ENCODE results near the gene NKD1. TPM values are rescaled to one million over a fixed set of nuclear protein-coding genes. Genes with fewer than 3 reads are reported as not detected.

The NKD1 gene
- total and polyA plus RNA-seq, 2 experiments from 2014 or later, result 0.86 to 1.4 TPM

- Histone ChIP-seq H3K4me3 (no peak overlapping the region), H3K4me1 (ENCODE audit: low read depth) (no peaks in the 10 kb centered on the region), H3K9me3 (ENCODE audit: low read depth) (no peaks in the 10 kb centered on the region), H3K27me3 (no peaks in the 10 kb centered on the region), H3K36me3 (no peaks in the 10 kb centered on the region), H3K27ac (no peak overlapping the region)
- DNase-seq (ENCODE audit: low read depth in 1 of 2, low spot score in 1 of 2), result no peak
- no peak for TF ChIP-seq CTCF (IDR thresholded peaks at IDR 0.05; ENCODE audit: low read depth, low read length)
Observed at GRCh38 chr16:50651835-50652438, 103.7 kb downstream of the NKD1 start.

GRCh38 chr16:50652836-50653425 is 104.7 kb downstream of the NKD1 start:
- no peak overlapping the region for H3K27ac ChIP-seq
- no peaks in the 10 kb centered on the region for H3K27me3 ChIP-seq

GRCh38 chr16:50653633-50654519 is 105.7 kb downstream of the NKD1 start:
- H3K27me3 ChIP-seq, result no peaks in the 10 kb centered on the region
- no peak overlapping the region for H3K4me3 ChIP-seq
- no peaks in the 10 kb centered on the region for H3K36me3 ChIP-seq
- no peak overlapping the region for H3K27ac ChIP-seq
- no peak for DNase-seq (ENCODE audit: low read depth in 1 of 2, low spot score in 1 of 2)
- TF ChIP-seq CTCF (IDR thresholded peaks at IDR 0.05; ENCODE audit: low read depth, low read length), result no peak
- no peaks in the 10 kb centered on the region for H3K4me1 ChIP-seq (ENCODE audit: low read depth)
- no peaks in the 10 kb centered on the region for H3K9me3 ChIP-seq (ENCODE audit: low read depth)

More at GRCh38 chr16:50652836-50653425, 104.7 kb downstream of the NKD1 start:
- TF ChIP-seq CTCF (IDR thresholded peaks at IDR 0.05; ENCODE audit: low read depth, low read length), result no peak
- H3K4me3 ChIP-seq, result no peak overlapping the region
- H3K4me1 ChIP-seq (ENCODE audit: low read depth), result no peaks in the 10 kb centered on the region
- no peak for DNase-seq (ENCODE audit: low read depth in 1 of 2, low spot score in 1 of 2)
- no peaks in the 10 kb centered on the region for H3K36me3 ChIP-seq
- no peaks in the 10 kb centered on the region for H3K9me3 ChIP-seq (ENCODE audit: low read depth)

- H3K4me1 ChIP-seq (ENCODE audit: low read depth), result no peaks in the 10 kb centered on the region
- H3K27me3 ChIP-seq, result no peaks in the 10 kb centered on the region
- DNase-seq (ENCODE audit: low read depth in 1 of 2, low spot score in 1 of 2), result no peak
- H3K27ac ChIP-seq, result no peak overlapping the region
- H3K9me3 ChIP-seq (ENCODE audit: low read depth), result no peaks in the 10 kb centered on the region
- H3K36me3 ChIP-seq, result no peaks in the 10 kb centered on the region
- no peak for TF ChIP-seq CTCF (IDR thresholded peaks at IDR 0.05; ENCODE audit: low read depth, low read length)
- H3K4me3 ChIP-seq, result no peak overlapping the region
Observed at GRCh38 chr16:50655558-50656055, 107.4 kb downstream of the NKD1 start.

GRCh38 chr16:50657241-50657640 is 109.0 kb downstream of the NKD1 start:
- Histone ChIP-seq H3K27me3 (no peaks in the 10 kb centered on the region), H3K4me1 (ENCODE audit: low read depth) (no peaks in the 10 kb centered on the region), H3K9me3 (ENCODE audit: low read depth) (no peaks in the 10 kb centered on the region), H3K36me3 (no peaks in the 10 kb centered on the region), H3K27ac (no peak overlapping the region), H3K4me3 (no peak overlapping the region)
- peak in 1 of 2 donors; percentile 45 for DNase-seq (ENCODE audit: low read depth in 1 of 2, low spot score in 1 of 2)
- no peak for TF ChIP-seq CTCF (IDR thresholded peaks at IDR 0.05; ENCODE audit: low read depth, low read length)
